HG03571 (cell line): Measurements from ENCODE around the gene AHCTF1.
"Not testable (repeated sequence)": the region's sequence is repeated elsewhere in the genome, so short reads cannot be mapped to it uniquely, and the experiment has no call there.

Experiments used
- ATAC-seq: cut with Tn5 transposase; IDR thresholded peaks from one replicate; pipeline ENCODE4 v1.9.1; 2021; ENCODE audit not compliant: unreplicated experiment

AHCTF1 gene

DNA sequence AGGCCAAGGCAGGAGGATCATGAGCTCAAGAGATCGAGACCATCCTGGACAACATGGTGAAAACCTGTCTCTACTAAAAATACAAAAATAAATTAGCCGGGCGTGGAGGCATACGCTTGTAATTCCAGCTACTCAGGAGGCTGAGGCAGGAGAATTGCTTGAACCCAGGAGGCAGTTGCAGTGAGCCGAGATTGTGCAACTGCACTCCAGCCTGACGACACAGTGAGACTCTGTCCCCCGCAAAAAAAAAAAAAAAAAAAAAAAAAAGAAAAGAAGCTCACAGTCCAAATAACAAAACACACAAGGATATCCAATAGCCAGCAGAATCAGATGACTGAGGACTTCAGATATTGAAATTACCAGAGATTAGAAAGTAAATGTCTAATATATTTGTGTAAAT is 11.8 kb downstream of the AHCTF1 start:
- no peak for ATAC-seq

GRCh38 chr1:246916026-246916923 is 15.5 kb downstream of the AHCTF1 start:
- ATAC-seq: not testable (repeated sequence)

DNA sequence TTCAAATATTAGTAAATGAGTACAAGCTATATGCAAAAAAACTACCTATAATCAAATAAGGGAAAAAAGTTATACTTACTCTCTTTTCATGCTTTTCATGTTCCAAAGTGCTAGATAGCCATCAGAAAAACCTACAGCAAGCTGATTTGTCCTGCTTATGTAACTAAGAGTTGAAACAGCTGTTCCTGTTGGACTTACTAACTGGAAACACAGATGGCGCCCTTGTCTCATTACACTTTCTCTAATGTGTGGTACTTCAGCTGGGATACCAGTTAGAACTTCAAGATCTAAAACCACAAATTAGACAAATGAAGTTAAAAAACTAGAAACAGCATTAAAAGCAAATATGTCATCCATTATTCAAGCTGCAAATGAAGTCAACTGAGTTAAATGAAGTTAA is 24.3 kb downstream of the AHCTF1 start:
- ATAC-seq: no peak

DNA sequence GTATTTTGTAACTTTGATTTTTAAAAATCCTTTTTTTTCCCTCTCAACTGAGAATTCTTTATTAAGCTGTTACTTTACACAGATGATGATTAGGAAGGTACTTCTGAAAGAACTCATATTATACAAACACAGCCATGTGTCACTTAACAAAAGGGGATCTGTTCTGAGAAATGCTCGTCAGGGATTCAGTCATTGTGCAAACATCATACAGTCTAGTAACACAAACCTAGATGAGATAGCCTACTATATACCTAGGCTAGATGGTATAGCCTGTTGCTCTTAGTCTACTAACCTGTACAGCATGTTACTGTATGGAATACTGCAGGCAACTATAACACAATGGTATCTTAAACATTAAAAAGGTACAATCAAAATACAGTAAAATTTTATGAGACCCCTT is 24.9 kb downstream of the AHCTF1 start:
- ATAC-seq: no peak

- ATAC-seq: no peak
These were observed 29.9 kb downstream of the AHCTF1 start for GRCh38 chr1:246901874-246902273.

DNA sequence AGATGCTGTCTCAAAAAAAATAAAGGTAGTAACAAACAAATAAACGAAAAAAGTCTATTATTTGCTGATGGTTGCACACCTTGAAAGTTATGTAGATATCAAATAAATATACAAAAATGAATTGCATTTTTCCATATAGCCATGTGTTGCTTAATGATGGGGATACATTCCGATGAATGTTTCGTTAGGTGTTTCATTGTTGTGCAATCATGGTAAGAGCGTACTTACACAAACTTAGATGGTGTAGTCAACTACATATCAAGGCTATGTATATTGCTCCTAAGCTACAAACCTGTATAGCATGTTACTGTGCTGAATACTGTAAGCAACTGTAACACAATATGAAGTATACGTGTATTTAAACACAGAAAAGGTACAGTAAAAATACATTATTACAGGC is 34.4 kb downstream of the AHCTF1 start:
- ATAC-seq: no peak

- no peak for ATAC-seq
These were observed 38.4 kb downstream of the AHCTF1 start for GRCh38 chr1:246893191-246893939.

GRCh38 chr1:246891105-246891504 is 40.6 kb downstream of the AHCTF1 start:
- ATAC-seq: no peak

GRCh38 chr1:246888522-246888921 is 43.2 kb downstream of the AHCTF1 start:
- no peak for ATAC-seq

DNA sequence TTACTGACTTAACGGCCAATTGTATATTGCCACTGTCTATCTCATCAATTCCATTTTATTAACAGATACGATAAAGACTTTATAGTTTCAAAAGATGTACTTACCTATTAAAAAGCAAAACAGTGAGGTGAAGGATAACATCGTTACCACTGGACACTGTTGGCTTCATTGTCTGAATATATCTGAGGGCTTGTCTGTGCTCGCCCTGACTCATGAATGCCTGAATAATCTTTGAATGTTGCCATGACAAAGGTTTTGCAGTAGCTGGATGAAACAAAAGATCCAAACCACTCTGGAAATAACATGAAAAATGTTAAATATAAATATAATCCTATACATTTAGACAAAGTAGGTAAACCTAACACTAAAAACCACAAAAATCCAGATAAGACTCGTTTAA is 46.4 kb downstream of the AHCTF1 start:
- ATAC-seq: not testable (repeated sequence)

DNA sequence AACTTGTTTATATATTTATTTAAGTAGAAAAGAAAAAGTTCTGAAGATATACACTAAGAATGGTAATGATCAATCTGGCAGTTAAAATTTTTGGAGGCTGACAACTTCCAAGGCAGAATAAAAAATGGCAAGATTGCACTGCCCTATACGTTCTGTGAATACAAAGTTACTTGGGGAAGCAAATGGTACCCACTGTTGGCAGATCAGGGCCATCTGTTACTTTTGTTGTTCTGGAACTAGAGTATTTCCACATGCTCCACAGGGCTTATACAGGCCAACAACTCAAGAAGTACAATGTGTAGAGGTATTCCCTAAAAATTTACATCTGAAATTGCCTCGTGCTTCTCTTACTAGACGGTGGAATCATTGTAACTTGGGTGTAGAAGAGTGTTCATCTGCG is 53.2 kb downstream of the AHCTF1 start:
- ATAC-seq: no peak

DNA sequence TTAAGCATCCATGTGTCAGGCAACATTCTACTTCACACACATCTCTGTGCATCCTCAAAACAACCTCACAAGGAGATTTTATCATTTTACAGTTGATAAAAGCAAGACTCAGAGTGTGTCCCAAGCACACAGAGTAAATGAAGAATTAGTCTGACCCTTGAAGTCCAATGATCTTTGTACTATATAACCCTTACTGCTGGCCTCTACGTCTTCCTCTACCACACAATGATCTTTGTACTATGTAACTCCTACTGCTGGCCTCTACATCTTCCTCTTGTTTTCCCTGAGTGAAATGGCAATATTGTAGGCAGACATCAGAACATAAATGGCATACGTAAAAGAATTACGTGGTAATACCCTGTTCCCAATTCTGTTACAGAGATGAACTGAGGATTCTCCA is 55.3 kb downstream of the AHCTF1 start:
- no peak for ATAC-seq

DNA sequence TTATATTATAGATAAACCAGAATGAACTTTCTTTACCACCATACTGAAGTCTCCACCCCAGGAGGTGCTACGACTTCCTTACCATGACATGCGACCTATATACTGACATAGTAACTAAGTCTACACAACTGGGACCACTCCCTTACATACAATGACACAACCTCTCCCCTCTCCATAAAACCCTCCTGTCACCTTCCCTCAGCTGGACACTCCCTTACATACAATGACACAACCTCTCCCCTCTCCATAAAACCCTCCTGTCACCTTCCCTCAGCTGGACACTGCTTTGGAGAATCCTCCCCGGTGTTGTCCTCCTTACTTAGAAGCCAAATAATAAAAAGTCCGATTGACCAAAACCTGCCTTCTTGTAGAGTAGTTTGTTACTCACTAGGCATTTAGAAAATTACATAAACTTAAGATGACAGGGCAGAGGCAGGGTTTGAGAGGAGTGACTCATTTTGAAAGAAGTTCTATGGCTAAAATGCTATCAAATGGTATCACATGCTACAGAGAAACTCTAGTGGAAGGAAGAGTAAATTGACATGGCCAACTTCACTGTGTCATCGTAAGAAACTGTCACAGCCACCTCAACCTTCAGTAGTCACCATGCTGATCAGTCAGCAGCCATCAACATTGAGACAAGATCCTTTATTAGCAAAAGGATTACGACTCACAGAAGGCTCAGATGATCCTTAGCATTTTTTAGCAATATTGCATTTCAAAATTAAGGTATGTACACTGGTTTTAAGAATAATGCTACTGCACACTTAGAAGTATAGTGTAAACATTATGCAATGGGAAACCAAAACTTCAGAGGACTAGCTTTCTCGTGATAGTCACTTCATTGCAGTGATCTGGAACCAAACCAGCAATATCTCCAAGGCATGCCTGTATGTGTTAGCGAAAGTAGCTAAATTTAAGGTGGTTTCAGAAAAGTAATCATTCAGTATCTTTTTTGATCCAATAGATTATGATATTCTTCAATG is 56.4 kb downstream of the AHCTF1 start:
- ATAC-seq: no peak

- ATAC-seq: no peak
These were observed 65.8 kb downstream of the AHCTF1 start for GRCh38 chr1:246865921-246866320.

- ATAC-seq: not testable (repeated sequence)
These were observed 68.0 kb downstream of the AHCTF1 start for GRCh38 chr1:246863791-246864190.

- ATAC-seq: no peak
These were observed 71.3 kb downstream of the AHCTF1 start for GRCh38 chr1:246860401-246860800.

- no peak for ATAC-seq
These were observed 75.4 kb downstream of the AHCTF1 start for GRCh38 chr1:246856371-246856770.

DNA sequence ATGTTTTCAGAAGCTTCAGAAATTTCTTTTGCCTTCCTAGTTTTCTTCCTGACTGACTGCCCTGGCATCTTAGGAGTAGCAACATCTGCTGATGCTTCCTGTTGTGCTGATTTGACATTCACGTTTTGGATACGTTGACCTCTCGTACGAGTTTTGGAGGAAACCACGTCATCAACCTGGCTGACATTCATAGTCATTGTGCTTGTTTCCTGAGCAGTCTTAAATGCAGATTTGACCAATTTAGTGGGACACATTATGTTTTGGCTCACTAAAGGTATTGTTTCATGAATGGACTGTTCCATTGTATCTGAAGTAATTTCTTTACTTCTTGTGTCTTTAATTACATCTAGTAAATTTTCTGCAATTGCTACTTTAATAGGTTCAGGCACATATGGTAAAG is 81.1 kb downstream of the AHCTF1 start:
- not testable (repeated sequence) for ATAC-seq

DNA sequence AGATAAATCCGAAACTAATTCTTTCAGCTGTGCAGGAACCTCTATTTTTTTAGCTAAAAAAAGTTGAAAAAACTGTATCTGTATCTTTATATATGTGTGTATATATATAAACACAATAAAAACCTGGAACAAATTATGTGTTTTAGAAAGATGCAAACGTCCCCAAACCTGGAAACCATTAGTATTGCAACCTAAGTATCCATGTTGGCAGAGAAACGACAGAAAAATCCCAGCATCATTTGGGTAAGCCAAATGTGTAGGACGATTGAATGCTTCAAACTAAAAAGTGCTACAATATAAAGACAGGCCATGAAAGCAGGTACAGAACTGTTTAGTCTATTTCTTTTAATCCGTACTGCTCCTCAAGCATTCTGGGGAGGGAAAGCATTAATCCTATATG is 87.9 kb downstream of the AHCTF1 start:
- no peak for ATAC-seq

DNA sequence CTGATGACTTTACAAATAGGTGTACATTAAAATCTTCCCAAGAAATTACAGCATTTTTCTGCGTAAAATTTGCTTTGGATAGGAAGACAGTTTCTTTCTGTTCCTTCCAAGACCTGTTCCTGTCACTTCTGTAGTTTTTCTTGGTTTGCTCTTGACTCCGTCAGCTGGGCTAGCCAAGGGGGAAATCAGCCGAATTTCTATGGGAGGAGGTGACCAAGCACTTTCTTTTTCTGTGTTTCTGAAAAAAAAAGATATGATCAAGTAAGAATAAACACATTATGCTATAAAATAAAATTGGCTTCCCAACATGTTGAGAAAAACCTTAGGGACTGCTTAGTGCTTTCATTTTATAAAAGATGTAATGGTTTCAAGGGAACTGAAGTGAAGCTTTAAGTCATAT is 91.0 kb downstream of the AHCTF1 start:
- ATAC-seq: not testable (repeated sequence)

- no peak for ATAC-seq
These were observed 93.7 kb downstream of the AHCTF1 start for GRCh38 chr1:246838118-246838456.
